RWPE2 (cell line): ENCODE results near the gene COL4A2.
A peak's percentile ranks its signal among the peaks of the same experiment; 100 is the strongest.

Source experiments
- ATAC-seq: fragments of 200-7000 bp; cut with Tn5 transposase; 3 replicates; pipeline ENCODE4 v1.9.1; 2021; ENCODE audit warnings: low read depth
- DNase-seq: peaks from one replicate; pipeline ENCODE4 v3.0.0-alpha.2; 2020; ENCODE audit warnings: low spot score
- H3K27ac ChIP-seq: fragments of 450-650 bp; 2 replicates; pipeline ENCODE4 v1.5.1; 2017; ENCODE audit warnings: mild to moderate bottlenecking; ENCODE audit not compliant: poor library complexity, severe bottlenecking
- H3K27me3 ChIP-seq: fragments of 250-450 bp; sonication (Bioruptor Pico); 2 replicates; pipeline ENCODE4 v1.5.1; 2021; ENCODE audit warnings: mild to moderate bottlenecking, moderate library complexity; ENCODE audit not compliant: insufficient read depth, poor library complexity, severe bottlenecking
- H3K36me3 ChIP-seq: fragments of 250-450 bp; sonication (Bioruptor Pico); 2 replicates; pipeline ENCODE4 v1.5.1; 2020; ENCODE audit warnings: low read depth, mild to moderate bottlenecking, moderate library complexity
- H3K4me1 ChIP-seq: fragments of 250-450 bp; sonication (Bioruptor Pico); 2 replicates; pipeline ENCODE4 v1.5.1; 2021; ENCODE audit warnings: mild to moderate bottlenecking, moderate library complexity; ENCODE audit not compliant: insufficient read depth, poor library complexity, severe bottlenecking
- H3K4me3 ChIP-seq: fragments of 250-450 bp; sonication (Bioruptor Pico); 2 replicates; pipeline ENCODE4 v1.5.1; 2021; ENCODE audit warnings: mild to moderate bottlenecking, moderate library complexity; ENCODE audit not compliant: severe bottlenecking
- H3K9me3 ChIP-seq: fragments of 250-450 bp; sonication (Bioruptor Pico); 2 replicates; pipeline ENCODE4 v1.5.1; 2021; ENCODE audit warnings: mild to moderate bottlenecking, moderate library complexity; ENCODE audit not compliant: severe bottlenecking
- TF ChIP-seq, protein P1 (sequence below): fragments of 450-650 bp; IDR thresholded peaks from one replicate; pipeline ENCODE4 v1.5.1; 2017; ENCODE audit warnings: mild to moderate bottlenecking, moderate library complexity; ENCODE audit not compliant: poor library complexity, severe bottlenecking

COL4A2 gene

DNA sequence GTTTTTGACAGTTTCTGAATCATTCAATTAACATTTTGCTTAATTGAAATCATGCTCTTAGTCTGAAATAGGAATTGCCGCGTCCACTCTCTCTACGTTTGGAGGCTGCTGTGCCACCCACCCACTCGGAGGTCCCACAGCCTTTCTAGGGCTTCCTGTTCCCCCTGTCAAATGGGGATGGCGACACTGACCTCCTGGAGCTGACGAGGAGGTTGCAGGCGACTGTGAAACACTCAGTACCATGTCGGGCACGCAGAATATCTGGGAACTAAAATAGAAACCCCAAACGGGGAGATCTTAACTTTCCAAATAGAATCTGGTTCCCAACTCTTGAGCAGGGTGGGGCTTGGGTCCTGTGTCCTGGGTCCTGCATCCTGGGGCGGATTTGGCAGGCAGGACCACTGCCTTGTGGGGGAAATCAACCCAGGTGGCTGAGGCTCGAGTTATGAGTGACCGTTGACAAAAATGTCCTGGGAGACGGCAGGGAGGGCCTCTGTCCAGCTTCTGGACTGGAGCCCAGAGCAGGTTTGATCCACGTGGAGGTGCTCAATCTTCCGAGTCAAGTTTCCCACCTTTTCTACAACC lies 129.8 kb downstream of the COL4A2 start:
- Histone ChIP-seq H3K27ac (no peak overlapping the region), H3K9me3 (no peaks in the 10 kb centered on the region), H3K4me3 (no peak overlapping the region), H3K27me3 (no peaks in the 10 kb centered on the region), H3K4me1 (peaks cover 4% of the 10 kb centered on the region), H3K36me3 (peaks cover 96% of the 10 kb centered on the region)
- TF ChIP-seq, protein P1, sequence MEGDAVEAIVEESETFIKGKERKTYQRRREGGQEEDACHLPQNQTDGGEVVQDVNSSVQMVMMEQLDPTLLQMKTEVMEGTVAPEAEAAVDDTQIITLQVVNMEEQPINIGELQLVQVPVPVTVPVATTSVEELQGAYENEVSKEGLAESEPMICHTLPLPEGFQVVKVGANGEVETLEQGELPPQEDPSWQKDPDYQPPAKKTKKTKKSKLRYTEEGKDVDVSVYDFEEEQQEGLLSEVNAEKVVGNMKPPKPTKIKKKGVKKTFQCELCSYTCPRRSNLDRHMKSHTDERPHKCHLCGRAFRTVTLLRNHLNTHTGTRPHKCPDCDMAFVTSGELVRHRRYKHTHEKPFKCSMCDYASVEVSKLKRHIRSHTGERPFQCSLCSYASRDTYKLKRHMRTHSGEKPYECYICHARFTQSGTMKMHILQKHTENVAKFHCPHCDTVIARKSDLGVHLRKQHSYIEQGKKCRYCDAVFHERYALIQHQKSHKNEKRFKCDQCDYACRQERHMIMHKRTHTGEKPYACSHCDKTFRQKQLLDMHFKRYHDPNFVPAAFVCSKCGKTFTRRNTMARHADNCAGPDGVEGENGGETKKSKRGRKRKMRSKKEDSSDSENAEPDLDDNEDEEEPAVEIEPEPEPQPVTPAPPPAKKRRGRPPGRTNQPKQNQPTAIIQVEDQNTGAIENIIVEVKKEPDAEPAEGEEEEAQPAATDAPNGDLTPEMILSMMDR: no peak
- DNase-seq (no peak), ATAC-seq (no peak)

DNA sequence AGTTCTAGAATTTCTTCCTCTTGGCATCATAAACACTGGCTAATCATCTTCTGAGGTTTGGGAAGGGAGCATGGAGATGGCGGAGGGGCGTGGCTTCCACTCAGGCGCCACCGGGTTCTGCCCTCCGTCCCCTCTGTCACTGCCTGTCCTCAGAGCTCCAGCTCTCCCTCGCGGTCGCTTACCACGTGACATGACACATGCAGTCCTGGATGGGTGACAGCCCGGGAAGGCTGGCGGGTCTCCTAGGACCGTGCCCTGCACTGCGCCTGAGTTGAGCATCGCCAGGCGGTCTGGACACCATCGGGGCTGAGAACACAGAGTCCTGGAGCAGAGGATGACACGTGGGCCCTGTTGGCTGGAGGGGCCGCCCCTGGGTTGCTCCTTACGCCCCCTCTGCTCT lies 131.1 kb downstream of the COL4A2 start:
- Histone ChIP-seq H3K9me3 (no peaks in the 10 kb centered on the region), H3K4me3 (no peak overlapping the region), H3K4me1 (peaks cover 16% of the 10 kb centered on the region), H3K27me3 (no peaks in the 10 kb centered on the region), H3K36me3 (peaks cover 84% of the 10 kb centered on the region), H3K27ac (no peak overlapping the region)
- ATAC-seq (no peak), DNase-seq (no peak)
- TF ChIP-seq, protein P1: no peak

DNA sequence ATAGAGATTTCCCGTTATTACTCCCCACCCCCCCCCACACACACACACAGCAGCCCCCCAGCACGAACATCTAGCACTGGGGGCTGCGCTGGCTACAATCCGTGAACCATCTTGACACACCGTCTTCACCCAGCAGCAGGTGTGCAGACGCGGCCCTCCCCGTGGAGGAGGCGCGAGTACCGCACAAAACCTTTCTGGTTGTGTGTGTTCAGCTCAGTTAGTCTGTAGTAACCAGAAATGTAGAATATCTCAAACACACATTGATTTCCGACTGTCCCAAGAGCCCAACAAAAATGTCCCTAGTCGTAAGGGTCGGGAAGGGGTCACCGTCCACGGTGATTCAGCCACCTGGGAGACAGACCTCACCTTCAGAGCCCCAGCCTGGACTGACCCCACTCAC lies 131.7 kb downstream of the COL4A2 start:
- peaks cover 22% of the 10 kb centered on the region for H3K4me1 ChIP-seq
- TF ChIP-seq, protein P1: no peak
- no peak overlapping the region for H3K4me3 ChIP-seq
- H3K27me3 ChIP-seq: no peaks in the 10 kb centered on the region
- H3K27ac ChIP-seq: no peak overlapping the region
- DNase-seq: no peak
- no peaks in the 10 kb centered on the region for H3K9me3 ChIP-seq
- H3K36me3 ChIP-seq: peaks cover 79% of the 10 kb centered on the region
- ATAC-seq: no peak

DNA sequence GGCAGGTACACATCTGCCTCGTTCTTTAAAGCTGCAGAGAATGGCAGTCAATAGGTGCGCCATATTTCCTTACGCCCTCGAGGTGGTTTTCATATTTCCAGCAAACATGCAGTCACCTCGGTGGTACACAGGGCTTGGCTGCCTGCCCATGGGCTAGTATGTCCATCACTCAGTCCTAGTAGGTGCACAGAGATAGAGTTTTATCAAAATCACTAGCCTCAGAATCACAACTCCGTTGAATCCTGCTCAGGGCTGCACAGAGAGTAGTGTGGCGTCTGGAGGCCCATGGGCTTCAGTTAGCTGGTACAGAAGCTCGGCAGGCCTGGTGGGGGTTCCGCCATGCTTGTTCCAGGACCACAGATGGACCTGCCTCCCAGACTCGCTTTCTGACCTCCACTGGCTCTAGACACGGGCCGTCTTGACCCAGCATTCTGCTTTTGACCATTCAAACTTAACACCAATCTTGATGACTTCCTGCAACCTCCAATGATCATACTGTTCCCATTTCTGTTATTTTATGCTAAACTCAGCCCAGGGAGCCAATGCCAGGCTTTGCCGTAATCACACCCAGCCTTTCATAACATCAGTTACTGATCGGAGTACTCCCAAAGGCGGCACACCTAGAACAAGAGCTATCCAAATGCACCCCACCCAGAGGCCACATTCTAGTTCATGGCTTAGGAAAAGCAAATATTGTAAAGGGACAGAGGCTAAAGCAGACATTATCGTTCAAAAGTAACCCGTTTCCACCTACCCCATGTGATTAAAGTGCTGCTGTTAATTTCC lies 134.1 kb downstream of the COL4A2 start:
- TF ChIP-seq, protein P1: no peak
- DNase-seq: no peak
- H3K4me1 ChIP-seq: peaks cover 43% of the 10 kb centered on the region
- H3K9me3 ChIP-seq: no peaks in the 10 kb centered on the region
- H3K27me3 ChIP-seq: no peaks in the 10 kb centered on the region
- H3K36me3 ChIP-seq: peaks cover 61% of the 10 kb centered on the region
- no peak overlapping the region for H3K4me3 ChIP-seq
- ATAC-seq: no peak
- peak overlapping the region; percentile 95 for H3K27ac ChIP-seq
